Dendritic cell treated with granulocyte-macrophage colony-stimulating factor and Interleukin-4, amounts not matched to agents 40 ng/mL and 50 ng/mL, for 4 days (primary cell): ENCODE data around the gene CIART.

Experiments
- H3K27ac Mint-ChIP-seq: one replicate; pipeline ENCODE4 v1.8.0; 2022; ENCODE audit warnings: mild to moderate bottlenecking, mixed read lengths
- H3K27me3 Mint-ChIP-seq: one replicate; pipeline ENCODE4 v1.8.0; 2022; ENCODE audit warnings: mild to moderate bottlenecking, mixed read lengths
- H3K36me3 Mint-ChIP-seq: one replicate; pipeline ENCODE4 v1.8.0; 2022; ENCODE audit warnings: low read depth, mixed read lengths
- H3K4me1 Mint-ChIP-seq: one replicate; pipeline ENCODE4 v1.8.0; 2022; ENCODE audit warnings: low read depth, mixed read lengths
- H3K4me3 Mint-ChIP-seq: one replicate; pipeline ENCODE4 v1.8.0; 2022; ENCODE audit warnings: mild to moderate bottlenecking, moderate library complexity, mixed read lengths
- H3K9me3 Mint-ChIP-seq: one replicate; pipeline ENCODE4 v1.8.0; 2022; ENCODE audit warnings: mixed read lengths
- intact Hi-C: fragments of 100-400 bp; cut with micrococcal nuclease; formaldehyde crosslinking; loops from one replicate; pipeline ENCODE4 v1.15.0; 2022

The CIART gene

DNA sequence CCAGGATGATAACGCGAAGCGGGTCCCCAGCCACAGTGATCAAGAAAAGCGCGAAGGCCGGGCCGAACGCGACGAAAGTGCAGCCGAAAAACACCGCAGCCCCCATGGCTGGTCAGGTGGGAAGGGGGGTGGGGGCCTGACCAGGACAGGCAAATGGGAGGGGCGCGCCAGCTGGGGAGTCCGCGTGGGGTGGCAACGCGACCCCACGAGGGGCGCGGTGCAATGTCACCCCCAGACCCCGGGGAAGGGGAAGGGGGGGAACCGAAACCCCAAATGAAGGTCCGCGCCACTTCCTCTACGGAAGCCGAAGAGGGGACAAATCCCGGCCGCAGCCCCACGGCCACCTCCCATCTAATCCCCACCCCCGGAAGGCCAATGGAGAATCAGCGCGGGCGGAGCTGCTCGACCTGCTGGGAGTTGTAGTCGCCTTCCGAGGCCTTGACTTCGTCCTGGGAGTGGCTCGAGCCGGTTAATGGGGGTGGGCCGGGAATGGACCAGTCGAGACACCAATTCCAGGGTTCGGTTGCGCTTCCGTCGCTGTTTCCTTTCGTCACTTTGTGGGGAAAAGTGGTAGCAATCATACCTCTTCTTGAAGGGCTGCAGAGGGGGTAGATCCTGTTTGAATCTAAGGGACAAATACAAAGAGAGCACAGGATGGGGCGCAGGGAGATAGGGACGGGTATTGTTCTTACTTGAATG lies 13.5 kb upstream of the CIART start, which contains the start of gene APH1A:
APH1A (minus strand) TSS at position 312 of the 699 bp plus-strand sequence; CDS start at position 106, 206 bp downstream.
- intact Hi-C loops = loop anchor here (2.0 kb wide), 1 partner anchor 32 kb away; the partner anchor contains the start of gene ANP32E
- H3K27me3 Mint-ChIP-seq = no peaks in the 10 kb centered on the region

DNA sequence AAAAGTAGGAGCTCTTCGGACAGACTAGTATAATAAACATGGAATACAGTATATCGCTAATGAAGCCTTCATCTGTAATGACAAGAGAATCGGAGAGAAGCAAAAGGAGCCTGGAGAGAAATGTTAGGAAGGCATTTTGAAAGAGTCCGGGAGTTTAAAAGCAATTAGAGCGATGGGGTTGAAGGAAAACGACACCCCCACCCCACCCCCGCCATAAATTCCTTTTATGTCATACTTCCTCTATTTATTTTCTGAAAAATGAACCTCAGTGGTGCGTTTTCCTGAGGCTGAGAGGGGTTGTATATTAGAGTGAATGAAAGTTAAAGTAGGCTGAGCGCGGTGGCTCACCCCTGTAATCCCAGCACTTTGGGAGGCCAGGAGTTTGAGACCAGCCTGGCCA lies 12.9 kb upstream of the CIART start:
- Mint-ChIP-seq H3K36me3 (peaks cover 53% of the 10 kb centered on the region), H3K9me3 (no peaks in the 10 kb centered on the region), H3K27me3 (no peaks in the 10 kb centered on the region), H3K27ac (peak overlapping the region; percentile 95), H3K4me1 (peaks cover 77% of the 10 kb centered on the region), H3K4me3 (peak overlapping the region; percentile 99)
- intact Hi-C loops = loop anchor here (2.0 kb wide), 1 partner anchor 33 kb away; the partner anchor contains the start of gene ANP32E

More for the DNA sequence above, 13.5 kb upstream of the CIART start, which contains the start of gene APH1A:
- peak within 1 kb of the TSS; percentile 99 for H3K4me3 Mint-ChIP-seq
- H3K9me3 Mint-ChIP-seq = no peaks in the 10 kb centered on the region
- H3K4me1 Mint-ChIP-seq = peaks cover 76% of the 10 kb centered on the region
- H3K27ac Mint-ChIP-seq = peak within 1 kb of the TSS; percentile 95
- peaks cover 54% of the 10 kb centered on the region for H3K36me3 Mint-ChIP-seq

DNA sequence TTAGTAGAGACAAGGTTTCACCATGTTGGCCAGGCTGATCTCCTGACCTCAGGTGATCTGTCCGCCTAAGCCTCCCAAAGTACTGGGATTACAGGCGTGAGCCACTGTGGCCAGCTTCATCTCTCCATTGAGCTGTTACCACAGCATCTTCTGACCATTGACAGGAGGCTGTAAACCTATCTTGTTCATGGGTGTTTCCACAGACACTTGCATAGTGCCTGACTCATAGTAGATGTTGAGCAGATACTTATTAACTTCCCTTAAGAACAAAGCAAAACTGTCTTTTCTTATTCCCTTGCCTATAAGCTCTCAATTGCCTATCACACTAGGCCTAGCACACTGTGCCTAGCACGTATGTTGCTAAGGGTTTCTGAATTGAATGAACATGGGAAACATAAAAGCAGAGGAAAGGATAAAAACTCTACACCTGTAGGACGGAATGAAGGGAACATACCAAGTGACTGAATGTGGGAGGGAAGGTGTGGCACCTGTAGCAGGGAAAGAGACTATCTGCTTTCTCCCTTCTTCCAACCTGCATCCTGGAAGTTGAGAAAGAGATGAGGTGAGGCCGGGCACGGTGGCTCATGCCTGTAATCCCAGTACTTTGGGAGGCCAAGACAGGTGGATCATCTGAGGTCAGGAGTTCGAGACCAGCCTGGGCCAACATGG lies 10.9 kb upstream of the CIART start:
- Mint-ChIP-seq H3K9me3 (no peaks in the 10 kb centered on the region), H3K4me3 (no peak overlapping the region), H3K36me3 (peaks cover 43% of the 10 kb centered on the region), H3K27ac (peak overlapping the region; percentile 83), H3K27me3 (no peaks in the 10 kb centered on the region), H3K4me1 (peaks cover 64% of the 10 kb centered on the region)
- intact Hi-C loops = no loop called here

DNA sequence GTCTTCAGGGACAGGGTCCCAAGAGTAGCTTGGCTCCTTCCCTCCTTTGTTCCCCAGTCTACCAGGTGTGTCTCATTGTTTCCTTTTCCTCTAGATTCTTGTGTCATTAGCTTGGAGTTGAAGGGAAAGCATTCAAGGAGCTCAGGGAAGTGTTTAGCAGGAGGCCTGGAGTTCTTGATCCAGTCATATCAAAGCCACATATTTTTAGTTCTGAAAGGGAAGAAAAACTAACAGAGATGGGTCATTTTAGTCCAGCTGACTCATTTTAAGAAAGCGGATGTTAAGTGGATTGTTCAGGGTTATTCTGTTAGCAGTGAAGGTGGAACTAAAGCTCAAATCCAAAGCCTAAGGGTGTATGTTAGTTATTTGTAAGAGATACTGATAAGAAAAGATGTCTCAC lies 9.0 kb upstream of the CIART start:
- Mint-ChIP-seq H3K9me3 (no peaks in the 10 kb centered on the region), H3K4me1 (peaks cover 49% of the 10 kb centered on the region), H3K27ac (peak overlapping the region; percentile 83), H3K27me3 (no peaks in the 10 kb centered on the region), H3K4me3 (peak overlapping the region; percentile 77), H3K36me3 (peaks cover 32% of the 10 kb centered on the region)
- intact Hi-C loops = no loop called here

DNA sequence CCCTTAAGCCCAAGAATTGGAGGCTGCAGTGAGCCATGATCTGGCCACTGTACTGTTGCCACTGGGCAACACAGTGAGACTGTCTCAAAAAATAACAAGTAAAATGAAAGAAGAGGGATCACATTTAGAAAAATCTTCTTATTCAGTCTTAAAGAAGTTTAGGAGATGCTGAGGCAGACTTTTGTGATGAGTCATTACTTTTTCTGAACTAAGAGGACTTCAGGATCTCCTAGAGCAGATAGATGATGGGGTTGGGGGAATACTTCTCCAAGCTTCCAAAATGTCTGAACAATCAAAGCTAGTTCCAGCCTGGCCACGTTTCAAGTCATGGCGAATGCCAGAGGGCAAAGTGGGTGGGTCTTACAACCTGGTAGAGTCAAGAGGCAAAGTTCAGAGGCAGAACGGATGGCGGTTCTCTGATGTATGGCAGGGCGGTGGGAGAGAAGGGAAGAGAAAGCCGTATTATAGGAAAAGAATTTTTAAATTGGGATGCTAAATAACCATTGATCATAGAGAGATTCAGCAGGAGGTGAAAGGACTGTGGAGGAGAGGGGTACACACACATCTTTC lies 2.1 kb upstream of the CIART start:
- Mint-ChIP-seq H3K36me3 (peaks cover 35% of the 10 kb centered on the region), H3K27ac (no peak overlapping the region), H3K27me3 (peaks cover 49% of the 10 kb centered on the region), H3K4me3 (no peak overlapping the region), H3K4me1 (peaks cover 45% of the 10 kb centered on the region), H3K9me3 (no peaks in the 10 kb centered on the region)
- intact Hi-C loops = loop anchor here (5.0 kb wide), 1 partner anchor 42 kb away; the partner anchor contains the start of gene PRPF3

DNA sequence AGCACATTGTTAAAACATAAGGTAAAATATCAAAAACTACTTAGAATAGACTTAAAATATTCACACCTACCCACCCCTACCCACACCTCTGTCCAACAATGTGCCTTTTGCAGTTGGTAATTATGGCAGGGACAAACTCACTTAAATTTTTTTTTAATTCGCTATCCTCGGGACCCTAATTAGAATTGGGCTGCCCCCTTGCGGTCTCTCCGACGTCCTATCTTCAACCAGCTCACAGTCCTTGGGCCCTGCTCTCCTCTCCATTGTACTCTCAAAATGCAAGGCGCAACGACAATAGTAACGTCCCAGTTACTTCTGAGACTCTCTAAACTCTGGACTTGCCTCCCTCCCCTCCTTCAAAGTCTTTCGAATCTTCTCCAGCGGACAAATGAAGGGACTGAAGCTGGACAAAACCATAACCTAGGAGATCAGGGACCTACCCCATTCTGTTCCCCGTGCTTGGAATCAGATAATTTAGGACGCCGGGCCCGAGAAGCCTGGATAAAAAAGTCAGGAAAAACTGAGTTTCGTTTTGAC lies 1.1 kb upstream of the CIART start:
- H3K36me3 Mint-ChIP-seq = peaks cover 27% of the 10 kb centered on the region
- intact Hi-C loops = loop anchor here (1.0 to 5.0 kb wide), 2 partner anchors 25 to 41 kb away; partner anchors contain the start of gene PRPF3
- H3K4me1 Mint-ChIP-seq = peaks cover 42% of the 10 kb centered on the region
- H3K27ac Mint-ChIP-seq = peak overlapping the region; percentile 61
- H3K4me3 Mint-ChIP-seq = peak overlapping the region; percentile 71
- no peaks in the 10 kb centered on the region for H3K9me3 Mint-ChIP-seq
- peaks cover 53% of the 10 kb centered on the region for H3K27me3 Mint-ChIP-seq

DNA sequence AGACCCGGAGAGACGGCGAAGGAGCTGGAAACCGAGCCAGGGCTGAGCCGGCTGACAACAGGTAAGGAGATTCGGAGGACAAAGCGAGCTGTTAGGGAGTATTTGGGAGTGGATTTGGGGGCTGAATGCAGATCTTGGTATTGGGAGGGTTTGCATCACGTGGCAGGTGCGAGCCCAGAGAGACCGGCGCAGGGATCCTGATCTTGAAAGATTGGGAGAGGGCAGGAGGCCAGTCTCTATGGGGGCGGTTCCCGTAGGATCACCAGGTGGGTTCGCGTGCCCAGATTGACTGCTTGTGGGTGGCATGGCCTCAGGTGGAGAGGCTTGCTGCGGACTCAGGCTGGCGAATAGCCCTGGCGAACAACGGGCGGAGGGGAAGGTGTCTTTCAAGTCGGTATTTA lies 204 bp downstream of the CIART start:
- H3K4me1 Mint-ChIP-seq = peaks cover 40% of the 10 kb centered on the region
- peaks cover 17% of the 10 kb centered on the region for H3K36me3 Mint-ChIP-seq
- peak overlapping the region; percentile 71 for H3K4me3 Mint-ChIP-seq
- H3K9me3 Mint-ChIP-seq = no peaks in the 10 kb centered on the region
- peak overlapping the region; percentile 61 for H3K27ac Mint-ChIP-seq
- peaks cover 62% of the 10 kb centered on the region for H3K27me3 Mint-ChIP-seq
- intact Hi-C loops = loop anchor here (5.0 kb wide), 1 partner anchor 40 kb away; the partner anchor contains the start of gene PRPF3

DNA sequence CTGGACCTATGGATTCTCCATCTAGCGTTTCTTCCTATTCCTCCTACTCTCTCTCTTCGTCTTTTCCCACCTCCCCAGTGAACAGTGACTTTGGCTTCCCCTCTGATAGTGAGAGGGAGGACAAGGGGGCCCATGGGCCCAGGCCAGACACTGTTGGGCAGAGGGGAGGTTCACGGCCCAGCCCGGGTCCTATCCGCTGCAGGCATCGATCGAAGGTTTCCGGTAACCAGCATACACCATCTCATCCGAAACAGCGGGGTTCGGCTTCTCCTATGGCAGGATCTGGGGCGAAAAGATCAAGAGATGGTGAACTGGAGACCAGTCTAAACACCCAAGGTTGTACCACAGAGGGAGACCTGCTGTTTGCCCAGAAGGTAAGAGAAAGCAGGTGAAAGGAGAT lies 906 bp downstream of the CIART start:
- no peak overlapping the region for H3K4me3 Mint-ChIP-seq
- H3K27ac Mint-ChIP-seq = no peak overlapping the region
- no peaks in the 10 kb centered on the region for H3K9me3 Mint-ChIP-seq
- peaks cover 38% of the 10 kb centered on the region for H3K4me1 Mint-ChIP-seq
- H3K36me3 Mint-ChIP-seq = peaks cover 17% of the 10 kb centered on the region
- intact Hi-C loops = loop anchor here (5.0 kb wide), 1 partner anchor 39 kb away; the partner anchor contains the start of gene PRPF3
- H3K27me3 Mint-ChIP-seq = peaks cover 63% of the 10 kb centered on the region

DNA sequence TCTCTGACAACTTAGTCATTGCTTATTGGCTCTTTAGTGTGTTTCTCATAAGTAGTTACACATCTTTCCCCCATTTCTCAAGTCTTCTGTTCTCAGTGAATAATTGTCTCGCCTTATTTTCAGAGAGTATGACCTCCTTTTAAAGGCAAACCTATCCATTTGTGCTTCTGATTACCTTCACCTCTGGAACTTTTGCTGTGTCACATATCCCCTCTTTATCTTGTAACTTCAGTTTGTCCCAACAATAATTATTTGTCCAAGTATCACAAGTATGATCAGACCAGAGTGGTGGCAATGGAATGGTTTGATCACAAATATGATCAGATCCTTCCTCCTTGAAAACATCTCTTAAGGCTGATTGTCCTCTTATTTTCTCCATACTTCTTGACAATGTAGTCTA lies 6.0 kb downstream of the CIART start:
- no peaks in the 10 kb centered on the region for H3K9me3 Mint-ChIP-seq
- H3K27ac Mint-ChIP-seq = no peak overlapping the region
- no peaks in the 10 kb centered on the region for H3K36me3 Mint-ChIP-seq
- no peak overlapping the region for H3K4me3 Mint-ChIP-seq
- intact Hi-C loops = no loop called here
- H3K4me1 Mint-ChIP-seq = peaks cover 6% of the 10 kb centered on the region
- H3K27me3 Mint-ChIP-seq = peaks cover 36% of the 10 kb centered on the region

DNA sequence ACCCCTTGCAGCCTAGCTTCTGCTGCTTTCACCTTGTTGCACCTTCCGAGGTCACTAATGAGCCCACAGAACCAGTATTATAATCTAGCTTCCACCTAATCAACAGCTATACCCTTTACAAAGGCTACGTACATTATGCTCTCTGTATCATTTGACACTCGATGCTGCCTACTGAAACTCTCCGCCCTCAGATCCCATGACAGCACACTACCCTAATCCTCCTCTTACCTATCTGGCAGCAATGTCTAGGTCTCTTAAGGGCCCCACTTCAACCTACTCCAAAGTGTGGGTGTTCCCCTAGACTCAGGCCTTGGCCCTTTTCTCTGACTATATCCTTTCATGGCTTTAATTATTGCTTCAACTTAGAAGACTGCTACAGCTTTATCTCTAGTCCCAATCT lies 6.5 kb downstream of the CIART start:
- peaks cover 33% of the 10 kb centered on the region for H3K27me3 Mint-ChIP-seq
- H3K36me3 Mint-ChIP-seq = peaks cover 4% of the 10 kb centered on the region
- no peaks in the 10 kb centered on the region for H3K9me3 Mint-ChIP-seq
- peaks cover 8% of the 10 kb centered on the region for H3K4me1 Mint-ChIP-seq
- intact Hi-C loops = no loop called here
- no peak overlapping the region for H3K4me3 Mint-ChIP-seq
- no peak overlapping the region for H3K27ac Mint-ChIP-seq

DNA sequence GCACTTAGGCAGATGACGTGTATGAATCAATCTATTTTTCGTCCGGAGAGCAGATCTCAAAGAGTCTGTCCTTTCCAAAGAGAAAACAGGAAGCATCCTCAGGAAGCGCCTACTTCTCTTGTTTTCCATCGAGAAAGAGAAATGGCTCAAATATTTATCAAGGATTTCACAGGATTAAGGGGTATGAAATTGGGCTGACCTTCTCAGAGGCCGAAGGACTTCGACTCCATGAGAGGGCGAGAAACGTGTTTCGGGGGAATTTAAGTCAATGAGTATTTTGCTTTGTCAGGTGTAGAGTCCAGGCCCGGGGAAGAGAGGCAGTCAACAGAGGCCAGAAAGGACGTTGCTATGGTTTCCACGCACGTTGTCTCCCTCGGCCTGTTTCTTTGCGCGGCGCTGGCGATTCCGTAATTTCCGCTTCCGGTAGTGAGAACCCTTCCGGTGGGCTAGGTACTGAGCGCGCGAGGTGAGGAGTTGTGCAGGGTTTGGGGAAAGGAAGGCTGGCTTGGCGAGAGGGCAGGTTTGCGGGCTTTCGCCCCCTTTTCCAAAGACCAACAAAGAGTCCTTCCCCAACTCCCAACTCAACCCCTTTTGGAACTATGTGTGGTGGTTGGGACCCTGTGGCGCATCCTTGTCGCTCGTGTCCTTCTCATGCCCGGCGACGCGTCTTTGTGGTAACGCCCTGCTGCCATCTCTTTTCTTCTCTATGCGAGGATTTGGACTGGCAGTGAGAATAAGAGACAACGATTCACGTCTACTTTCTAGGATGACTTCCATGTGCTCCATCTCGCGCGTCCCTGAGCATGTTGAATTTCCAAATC lies 11.3 kb downstream of the CIART start, which contains the start of gene MRPS21:
MRPS21 (plus strand) TSS at position 429 of the 821 bp plus-strand sequence. CDS start 506 bp downstream, outside the sequence.
- intact Hi-C loops = no loop called here
- Mint-ChIP-seq H3K4me3 (peak within 1 kb of the TSS; percentile 87), H3K36me3 (peaks cover 51% of the 10 kb centered on the region), H3K27ac (peak within 1 kb of the TSS; percentile 95), H3K9me3 (no peaks in the 10 kb centered on the region), H3K27me3 (peaks cover 4% of the 10 kb centered on the region), H3K4me1 (peaks cover 28% of the 10 kb centered on the region)

DNA sequence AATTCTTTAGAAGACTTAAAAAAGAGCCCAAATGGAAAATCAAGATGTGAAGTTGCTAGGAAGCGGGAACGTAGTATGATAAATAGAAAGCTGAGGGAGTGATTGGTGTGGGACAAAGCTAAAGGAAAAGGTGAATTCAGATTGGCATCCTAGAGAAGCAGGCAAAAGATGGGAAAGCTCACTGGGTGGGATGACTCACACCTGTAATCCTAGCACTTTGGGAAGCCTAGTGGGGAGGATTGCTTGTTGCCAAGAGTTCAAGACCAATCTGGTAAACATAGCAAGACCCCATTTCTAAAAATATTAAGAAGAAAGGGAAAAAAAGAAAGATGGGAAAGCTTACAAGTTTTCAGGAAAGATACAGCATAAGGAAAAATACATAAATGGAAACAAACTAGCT lies 13.1 kb downstream of the CIART start:
- H3K9me3 Mint-ChIP-seq = no peaks in the 10 kb centered on the region
- H3K4me3 Mint-ChIP-seq = no peak overlapping the region
- no peaks in the 10 kb centered on the region for H3K27me3 Mint-ChIP-seq
- peaks cover 69% of the 10 kb centered on the region for H3K36me3 Mint-ChIP-seq
- H3K4me1 Mint-ChIP-seq = peaks cover 28% of the 10 kb centered on the region
- intact Hi-C loops = no loop called here
- H3K27ac Mint-ChIP-seq = no peak overlapping the region

DNA sequence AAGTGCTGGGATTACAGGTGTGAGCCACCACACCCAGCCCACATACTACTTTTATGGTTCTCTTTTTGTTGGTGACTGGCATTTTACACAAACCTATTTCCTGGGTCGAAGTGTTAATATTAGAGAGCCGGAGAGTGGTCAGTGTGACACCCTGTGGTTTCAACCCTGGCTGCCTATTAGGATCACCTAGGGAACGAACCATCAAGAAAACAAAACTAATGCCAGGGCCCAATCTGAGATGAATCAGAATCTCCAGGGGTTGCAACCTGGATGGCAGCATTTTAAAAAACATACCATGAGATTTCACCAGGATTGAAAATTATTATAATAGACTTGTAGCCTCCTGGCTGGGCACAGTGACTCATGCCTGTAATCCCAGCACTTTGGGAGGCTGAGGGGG lies 17.4 kb downstream of the CIART start:
- Mint-ChIP-seq H3K4me3 (no peak overlapping the region), H3K27ac (no peak overlapping the region), H3K36me3 (peaks cover 99% of the 10 kb centered on the region), H3K4me1 (peaks cover 25% of the 10 kb centered on the region), H3K27me3 (no peaks in the 10 kb centered on the region), H3K9me3 (no peaks in the 10 kb centered on the region)
- intact Hi-C loops = no loop called here
